GM12878 (cell line): ENCODE data around the gene KLHL9. TPM values are rescaled to one million over a fixed set of nuclear protein-coding genes. Genes with fewer than 3 reads are reported as not detected.
A peak's percentile ranks its signal among the peaks of the same experiment; 100 is the strongest.

Source experiments
- ATAC-seq: fragments of 200-7000 bp; cut with Tn5 transposase; 3 replicates; pipeline ENCODE4 v1.9.1; 2020; ENCODE audit warnings: mild to moderate bottlenecking, moderate library complexity
- BruUV-seq: library from RNA; stranded (reverse); fragments of 400-500 nt; replicated peaks from 2 replicates; lab custom pipeline; 2021; lab: Mats Ljungman, UMichigan
- CTCF ChIA-PET: fragments of 300-600 bp; sonication (Branson Sonifier 250); formaldehyde crosslinking; extraction: SDS; loops from one replicate; lab custom pipeline; 2021; ENCODE audit warnings: inconsistent platforms; lab: Yijun Ruan, JAX
- POLR2A ChIA-PET: fragments of 350-600 bp; formaldehyde crosslinking; extraction: SDS; loops from one replicate; lab custom pipeline; 2021; ENCODE audit warnings: inconsistent platforms; lab: Charles Lee
- RAD21 ChIA-PET: fragments of 300-600 bp; sonication (Branson Sonifier 250); formaldehyde crosslinking; loops from one replicate; lab custom pipeline; 2023; ENCODE audit warnings: antibody characterized with exemption; ENCODE audit not compliant: unreplicated experiment; lab: Charles Lee
- SMC1A ChIA-PET: fragments of 300-600 bp; sonication (Branson Sonifier 250); formaldehyde crosslinking; loops from one replicate; lab custom pipeline; 2023; ENCODE audit not compliant: unreplicated experiment, uncharacterized antibody; lab: Charles Lee
- DNase-seq: peaks from one replicate; pipeline ENCODE4 v3.0.0-alpha.2; 2011; ENCODE audit warnings: low read depth, low spot score
- FAIRE-seq: peaks from 3 replicates; lab custom pipeline; 2011; peaks lifted over from hg19 to GRCh38; lab: Jason Lieb, UNC
- H2AFZ ChIP-seq: 2 replicates; pipeline ENCODE4 v1.6.0; 2011; ENCODE audit warnings: low read depth, low read length, control low read depth; ENCODE audit not compliant: control insufficient read depth
- H3K27ac ChIP-seq: 2 replicates; pipeline ENCODE4 v1.5.1; 2011; ENCODE audit warnings: control low read depth; ENCODE audit not compliant: control insufficient read depth, insufficient read depth
- H3K27me3 ChIP-seq, 2 experiments: replicated peaks in 1 of 2; 2 replicates each; pipeline versions ENCODE4 v1.6.0 to v1.6.1; 2011; ENCODE audit warnings: low read length in 1 of 2; ENCODE audit not compliant: control insufficient read depth in 2 of 2, insufficient read depth in 2 of 2
- H3K36me3 ChIP-seq, 2 experiments: 2 replicates each; pipeline ENCODE4 v1.5.1; 2011; ENCODE audit warnings: low read length in 1 of 2; ENCODE audit not compliant: control insufficient read depth in 2 of 2, insufficient read depth in 2 of 2
- H3K4me1 ChIP-seq: 2 replicates; pipeline ENCODE4 v1.6.1; 2011; ENCODE audit warnings: mild to moderate bottlenecking, low read length, moderate library complexity, mixed read lengths; ENCODE audit not compliant: control insufficient read depth, insufficient read depth
- H3K4me2 ChIP-seq: 2 replicates; pipeline ENCODE4 v1.6.0; 2011; ENCODE audit warnings: control low read depth; ENCODE audit not compliant: control insufficient read depth, insufficient read depth
- H3K4me3 ChIP-seq: fragments of 200-600 bp; sonication (generic); 2 replicates; pipeline ENCODE4 v1.5.1; 2016
- H3K79me2 ChIP-seq: 2 replicates; pipeline ENCODE4 v1.6.0; 2011; ENCODE audit warnings: low read length; ENCODE audit not compliant: control insufficient read depth, insufficient read depth
- H3K9ac ChIP-seq: 2 replicates; pipeline ENCODE4 v1.8.0; 2011; ENCODE audit warnings: low read length, control low read depth, mixed read lengths; ENCODE audit not compliant: control insufficient read depth, insufficient read depth
- H3K9me3 ChIP-seq: replicated peaks from 3 replicates; pipeline ENCODE4 v1.5.1; 2011; ENCODE audit warnings: mild to moderate bottlenecking, low read length; ENCODE audit not compliant: control insufficient read depth, insufficient read depth
- H4K20me1 ChIP-seq: 2 replicates; pipeline ENCODE4 v1.6.0; 2011; ENCODE audit not compliant: control insufficient read depth, insufficient read depth
- ASH2L ChIP-seq: fragments of 300-600, 200-600 bp; sonication (generic); IDR thresholded peaks from 2 replicates; pipeline ENCODE4 v1.6.1; 2017; ENCODE audit warnings: low read depth, mild to moderate bottlenecking, borderline replicate concordance
- CREB1 ChIP-seq: IDR thresholded peaks from 2 replicates; pipeline ENCODE4 v1.6.1; 2012; ENCODE audit warnings: low read depth, mild to moderate bottlenecking, inconsistent platforms
- EED ChIP-seq: sonication (generic); IDR thresholded peaks from 2 replicates; pipeline ENCODE4 v1.6.1; 2016; ENCODE audit warnings: antibody characterized with exemption, low read depth
- IKZF2 ChIP-seq, 2 experiments: fragments of 450-650 bp; IDR thresholded peaks; 2 replicates each; pipeline ENCODE4 v1.6.1; 2017; ENCODE audit warnings: mild to moderate bottlenecking in 2 of 2, moderate library complexity in 2 of 2
- NR2F1 ChIP-seq: fragments of 450-650 bp; conservative IDR thresholded peaks from 2 replicates; pipeline ENCODE4 v1.6.1; 2017; ENCODE audit warnings: mild to moderate bottlenecking
- SPI1 ChIP-seq: IDR thresholded peaks from 2 replicates; pipeline ENCODE4 v1.6.1; 2011; ENCODE audit warnings: low read depth, mild to moderate bottlenecking, low read length, moderate library complexity, borderline replicate concordance; ENCODE audit not compliant: insufficient read depth
- ZNF24 ChIP-seq: fragments of 450-650 bp; IDR thresholded peaks from 2 replicates; pipeline ENCODE4 v1.6.1; 2017; ENCODE audit warnings: antibody characterized with exemption, mild to moderate bottlenecking
- WGBS: methylation state at CpG from one replicate; pipeline ENCODE4 v1.1.6; 2016; ENCODE audit warnings: low lambda C conversion rate; ENCODE audit not compliant: insufficient replicate concordance, insufficient coverage; ENCODE audit errors: missing lambda C conversion rate; 5-methylcytosine and 5-hydroxymethylcytosine counted together
- in situ Hi-C: fragments of 300-500 bp; cut with MboI; formaldehyde crosslinking; loops from 9 replicates; pipeline ENCODE4 v1.14.3; 2018; ENCODE audit warnings: mixed read lengths
- intact Hi-C: fragments of 100-400 bp; cut with micrococcal nuclease; formaldehyde crosslinking; loops from one replicate; pipeline ENCODE4 v1.14.2; 2022; ENCODE audit not compliant: unreplicated experiment
- polyA plus RNA-seq, 11 experiments: library from polyadenylated mRNA; depleted of rRNA in 4 of 11; unstranded in 6 of 11; stranded (reverse) in 5 of 11; fragments of >200 nt; fragmentation: Nextera tagmentation in 4 of 11; fragmentation: Illumina TruSeq in 1 of 11; extraction: Ambion mirVana in 4 of 11; extraction: Trizol in 1 of 11; gene quantifications; 1 replicate in 1 of 11; 2 replicates in 10 of 11; pipeline versions ENCODE4 v1.2.1 to v1.2.3, GENCODE V29; 2011 to 2016; ENCODE audit warnings: inconsistent platforms in 2 of 11, missing spikeins in 2 of 11, low read depth in 1 of 11
- total RNA-seq, 4 experiments: library from RNA; depleted of rRNA in 3 of 4; stranded (reverse); fragments of >200 nt in 3 of 4; fragmentation: Illumina TruSeq in 1 of 4; extraction: Trizol in 1 of 4; gene quantifications; 2 replicates each; pipeline versions ENCODE4 v1.2.1 to v1.2.3, GENCODE V29; 2013 to 2021
- TF ChIP-seq, protein P1 (sequence below): IDR thresholded peaks from 2 replicates; pipeline ENCODE4 v1.6.1; 2011; ENCODE audit warnings: low read depth, low read length, improper control_type of control experiment, borderline replicate concordance
- TF ChIP-seq, protein P2 (sequence below): IDR thresholded peaks from 2 replicates; pipeline ENCODE4 v1.6.1; 2011; ENCODE audit warnings: mild to moderate bottlenecking, low read depth, low read length, moderate library complexity; ENCODE audit not compliant: insufficient replicate concordance
- TF ChIP-seq, protein P3 (sequence below): IDR thresholded peaks from 2 replicates; pipeline ENCODE4 v1.6.1; 2012; ENCODE audit warnings: improper control_type of control experiment, low read depth, low read length; ENCODE audit not compliant: insufficient replicate concordance

The KLHL9 gene
- total and polyA plus RNA-seq, 10 of the 15 experiments (the other 5 are each of a cell fraction or from before 2014, with no cell fraction given) = 3.8 to 37.7 (median 17.4) TPM

DNA sequence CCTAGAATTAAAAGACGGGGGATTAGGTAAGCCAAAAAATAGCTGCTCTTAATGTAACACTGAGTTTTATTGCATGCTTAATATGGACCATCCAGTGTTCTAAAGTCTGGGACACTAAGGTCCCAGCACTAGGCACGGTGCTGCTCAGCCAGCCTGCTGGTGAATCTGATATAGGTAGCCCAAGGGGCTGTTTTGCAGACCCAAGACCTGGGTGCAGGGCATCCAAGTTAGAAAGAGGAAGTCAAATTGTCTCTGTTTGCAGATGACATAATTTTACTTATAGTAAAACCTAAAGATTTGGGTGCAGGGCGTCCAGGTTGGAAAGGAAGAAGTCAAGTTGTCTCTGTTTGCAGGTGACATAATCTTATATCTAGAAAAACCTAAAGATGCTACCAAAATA lies 47.9 kb downstream of the KLHL9 start:
- no peak for FAIRE-seq
- SMC1A ChIA-PET = no interaction called here
- intact Hi-C loops = no loop called here
- no TSS peak for BruUV-seq
- TF ChIP-seq, protein P1, sequence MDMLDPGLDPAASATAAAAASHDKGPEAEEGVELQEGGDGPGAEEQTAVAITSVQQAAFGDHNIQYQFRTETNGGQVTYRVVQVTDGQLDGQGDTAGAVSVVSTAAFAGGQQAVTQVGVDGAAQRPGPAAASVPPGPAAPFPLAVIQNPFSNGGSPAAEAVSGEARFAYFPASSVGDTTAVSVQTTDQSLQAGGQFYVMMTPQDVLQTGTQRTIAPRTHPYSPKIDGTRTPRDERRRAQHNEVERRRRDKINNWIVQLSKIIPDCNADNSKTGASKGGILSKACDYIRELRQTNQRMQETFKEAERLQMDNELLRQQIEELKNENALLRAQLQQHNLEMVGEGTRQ = no peak
- peak; percentile 41; the same call in 1 of the 2 replicates for TF ChIP-seq SPI1
- TF ChIP-seq, all 136 proteins: peak for 1
- Histone ChIP-seq H3K79me2 (no peaks in the 10 kb centered on the region), H3K27me3 (no peaks in the 10 kb centered on the region), H3K4me2 (no peak overlapping the region), H3K27ac (no peak overlapping the region), H4K20me1 (no peaks in the 10 kb centered on the region), H3K4me3 (no peak overlapping the region), H3K9me3 (no peaks in the 10 kb centered on the region), H3K9ac (no peak overlapping the region), H2AFZ (no peak overlapping the region), H3K36me3 (no peaks in the 10 kb centered on the region), H3K4me1 (no peaks in the 10 kb centered on the region)
- CTCF ChIA-PET = interaction anchor here (0.5 kb wide), 1 partner anchor 1979 kb away, joined by 3 read pairs; no protein-coding TSS in a partner anchor
- in situ Hi-C loops = no loop called here
- POLR2A ChIA-PET = no interaction called here
- DNase-seq = no peak
- no peak for ATAC-seq
- RAD21 ChIA-PET = no interaction called here
- 34% methylated on average over 3 of the region's 3 CpGs for WGBS

DNA sequence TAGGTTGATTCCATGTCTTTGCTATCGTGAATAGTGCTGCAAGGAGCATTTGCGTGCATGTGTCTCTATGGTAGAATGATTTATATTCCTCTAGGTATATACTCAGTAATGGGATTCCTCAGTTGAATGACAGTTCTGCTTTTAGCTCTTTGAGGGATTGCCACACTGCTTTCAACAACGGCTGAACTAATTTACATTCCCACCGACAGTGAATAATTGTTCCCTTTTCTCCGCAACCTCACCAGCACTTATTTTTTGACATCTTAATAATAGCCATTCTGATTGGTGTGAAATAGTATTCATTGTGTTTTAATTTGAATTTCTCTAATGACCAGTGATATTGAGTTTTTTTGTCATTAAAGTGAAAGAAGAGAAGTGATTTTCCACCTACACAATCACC lies 48.5 kb downstream of the KLHL9 start:
- Histone ChIP-seq H3K4me3 (no peak overlapping the region), H3K9ac (no peak overlapping the region), H3K4me2 (no peak overlapping the region), H3K4me1 (no peaks in the 10 kb centered on the region), H3K79me2 (no peaks in the 10 kb centered on the region), H3K27ac (no peak overlapping the region), H3K27me3 (no peaks in the 10 kb centered on the region), H3K36me3 (no peaks in the 10 kb centered on the region), H4K20me1 (no peaks in the 10 kb centered on the region), H3K9me3 (no peaks in the 10 kb centered on the region), H2AFZ (no peak overlapping the region)
- ChIA-PET SMC1A (interaction anchor here (0.6 kb wide), 1 partner anchor 32 kb away, joined by 4 read pairs; no protein-coding TSS in a partner anchor), POLR2A (no interaction called here), RAD21 (no interaction called here), CTCF (interaction anchor here (0.5 kb wide), 1 partner anchor 1979 kb away, joined by 3 read pairs; no protein-coding TSS in a partner anchor)
- in situ Hi-C loops (no loop called here), intact Hi-C loops (no loop called here)
- no TSS peak for BruUV-seq
- FAIRE-seq (no peak), ATAC-seq (no peak), DNase-seq (no peak)
- 46% methylated on average over 5 of the region's 5 CpGs for WGBS
- no peak for TF ChIP-seq EED
- no peak for TF ChIP-seq ZNF24
- TF ChIP-seq NR2F1 = no peak
- no peak for TF ChIP-seq ASH2L
- TF ChIP-seq, protein P2, sequence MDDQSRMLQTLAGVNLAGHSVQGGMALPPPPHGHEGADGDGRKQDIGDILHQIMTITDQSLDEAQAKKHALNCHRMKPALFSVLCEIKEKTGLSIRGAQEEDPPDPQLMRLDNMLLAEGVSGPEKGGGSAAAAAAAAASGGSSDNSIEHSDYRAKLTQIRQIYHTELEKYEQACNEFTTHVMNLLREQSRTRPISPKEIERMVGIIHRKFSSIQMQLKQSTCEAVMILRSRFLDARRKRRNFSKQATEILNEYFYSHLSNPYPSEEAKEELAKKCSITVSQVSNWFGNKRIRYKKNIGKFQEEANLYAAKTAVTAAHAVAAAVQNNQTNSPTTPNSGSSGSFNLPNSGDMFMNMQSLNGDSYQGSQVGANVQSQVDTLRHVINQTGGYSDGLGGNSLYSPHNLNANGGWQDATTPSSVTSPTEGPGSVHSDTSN = no peak
- TF ChIP-seq CREB1 = no peak
- TF ChIP-seq, protein P3, sequence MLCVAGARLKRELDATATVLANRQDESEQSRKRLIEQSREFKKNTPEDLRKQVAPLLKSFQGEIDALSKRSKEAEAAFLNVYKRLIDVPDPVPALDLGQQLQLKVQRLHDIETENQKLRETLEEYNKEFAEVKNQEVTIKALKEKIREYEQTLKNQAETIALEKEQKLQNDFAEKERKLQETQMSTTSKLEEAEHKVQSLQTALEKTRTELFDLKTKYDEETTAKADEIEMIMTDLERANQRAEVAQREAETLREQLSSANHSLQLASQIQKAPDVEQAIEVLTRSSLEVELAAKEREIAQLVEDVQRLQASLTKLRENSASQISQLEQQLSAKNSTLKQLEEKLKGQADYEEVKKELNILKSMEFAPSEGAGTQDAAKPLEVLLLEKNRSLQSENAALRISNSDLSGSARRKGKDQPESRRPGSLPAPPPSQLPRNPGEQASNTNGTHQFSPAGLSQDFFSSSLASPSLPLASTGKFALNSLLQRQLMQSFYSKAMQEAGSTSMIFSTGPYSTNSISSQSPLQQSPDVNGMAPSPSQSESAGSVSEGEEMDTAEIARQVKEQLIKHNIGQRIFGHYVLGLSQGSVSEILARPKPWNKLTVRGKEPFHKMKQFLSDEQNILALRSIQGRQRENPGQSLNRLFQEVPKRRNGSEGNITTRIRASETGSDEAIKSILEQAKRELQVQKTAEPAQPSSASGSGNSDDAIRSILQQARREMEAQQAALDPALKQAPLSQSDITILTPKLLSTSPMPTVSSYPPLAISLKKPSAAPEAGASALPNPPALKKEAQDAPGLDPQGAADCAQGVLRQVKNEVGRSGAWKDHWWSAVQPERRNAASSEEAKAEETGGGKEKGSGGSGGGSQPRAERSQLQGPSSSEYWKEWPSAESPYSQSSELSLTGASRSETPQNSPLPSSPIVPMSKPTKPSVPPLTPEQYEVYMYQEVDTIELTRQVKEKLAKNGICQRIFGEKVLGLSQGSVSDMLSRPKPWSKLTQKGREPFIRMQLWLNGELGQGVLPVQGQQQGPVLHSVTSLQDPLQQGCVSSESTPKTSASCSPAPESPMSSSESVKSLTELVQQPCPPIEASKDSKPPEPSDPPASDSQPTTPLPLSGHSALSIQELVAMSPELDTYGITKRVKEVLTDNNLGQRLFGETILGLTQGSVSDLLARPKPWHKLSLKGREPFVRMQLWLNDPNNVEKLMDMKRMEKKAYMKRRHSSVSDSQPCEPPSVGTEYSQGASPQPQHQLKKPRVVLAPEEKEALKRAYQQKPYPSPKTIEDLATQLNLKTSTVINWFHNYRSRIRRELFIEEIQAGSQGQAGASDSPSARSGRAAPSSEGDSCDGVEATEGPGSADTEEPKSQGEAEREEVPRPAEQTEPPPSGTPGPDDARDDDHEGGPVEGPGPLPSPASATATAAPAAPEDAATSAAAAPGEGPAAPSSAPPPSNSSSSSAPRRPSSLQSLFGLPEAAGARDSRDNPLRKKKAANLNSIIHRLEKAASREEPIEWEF = no peak
- no peak for TF ChIP-seq IKZF2 (IDR thresholded peaks at IDR 0.05)
